ENCODE measurements around the gene SCTR.

Gene SCTR

GRCh38 chr2:119523383-119523951, 816 bp downstream of the SCTR start:
- TF ChIP-seq, protein P1, sequence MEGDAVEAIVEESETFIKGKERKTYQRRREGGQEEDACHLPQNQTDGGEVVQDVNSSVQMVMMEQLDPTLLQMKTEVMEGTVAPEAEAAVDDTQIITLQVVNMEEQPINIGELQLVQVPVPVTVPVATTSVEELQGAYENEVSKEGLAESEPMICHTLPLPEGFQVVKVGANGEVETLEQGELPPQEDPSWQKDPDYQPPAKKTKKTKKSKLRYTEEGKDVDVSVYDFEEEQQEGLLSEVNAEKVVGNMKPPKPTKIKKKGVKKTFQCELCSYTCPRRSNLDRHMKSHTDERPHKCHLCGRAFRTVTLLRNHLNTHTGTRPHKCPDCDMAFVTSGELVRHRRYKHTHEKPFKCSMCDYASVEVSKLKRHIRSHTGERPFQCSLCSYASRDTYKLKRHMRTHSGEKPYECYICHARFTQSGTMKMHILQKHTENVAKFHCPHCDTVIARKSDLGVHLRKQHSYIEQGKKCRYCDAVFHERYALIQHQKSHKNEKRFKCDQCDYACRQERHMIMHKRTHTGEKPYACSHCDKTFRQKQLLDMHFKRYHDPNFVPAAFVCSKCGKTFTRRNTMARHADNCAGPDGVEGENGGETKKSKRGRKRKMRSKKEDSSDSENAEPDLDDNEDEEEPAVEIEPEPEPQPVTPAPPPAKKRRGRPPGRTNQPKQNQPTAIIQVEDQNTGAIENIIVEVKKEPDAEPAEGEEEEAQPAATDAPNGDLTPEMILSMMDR (conservative IDR thresholded peaks at IDR 0.05), result no peak
- H3K27ac ChIP-seq, result no peak overlapping the region

- TF ChIP-seq, protein P1 (conservative IDR thresholded peaks at IDR 0.05), result no peak
- no peak overlapping the region for H3K27ac ChIP-seq
Observed at GRCh38 chr2:119522671-119523070, 1.6 kb downstream of the SCTR start.

- no peak overlapping the region for H3K27ac ChIP-seq
- TF ChIP-seq, protein P1 (conservative IDR thresholded peaks at IDR 0.05), result no peak
Observed at GRCh38 chr2:119521433-119522050, 2.7 kb downstream of the SCTR start.

GRCh38 chr2:119520696-119521432, 3.4 kb downstream of the SCTR start:
- no peak overlapping the region for H3K27ac ChIP-seq
- TF ChIP-seq, protein P1 (conservative IDR thresholded peaks at IDR 0.05), result no peak

- H3K27ac ChIP-seq, result no peak overlapping the region
- TF ChIP-seq, protein P1 (conservative IDR thresholded peaks at IDR 0.05), result no peak
Observed at GRCh38 chr2:119519057-119519408, 5.2 kb downstream of the SCTR start.

- no peak overlapping the region for H3K27ac ChIP-seq
- TF ChIP-seq, protein P1 (conservative IDR thresholded peaks at IDR 0.05), result no peak
Observed at GRCh38 chr2:119518401-119519056, 5.8 kb downstream of the SCTR start.

- TF ChIP-seq, protein P1 (conservative IDR thresholded peaks at IDR 0.05), result peak; percentile 57
- H3K27ac ChIP-seq, result no peak overlapping the region
Observed at GRCh38 chr2:119517433-119517832, 6.8 kb downstream of the SCTR start.

Data from VCaP (cell line).